HG03575 (cell line): ENCODE data around the gene ARL6IP6.
A peak's percentile ranks its signal among the peaks of the same experiment; 100 is the strongest.
"Not testable (repeated sequence)": the region's sequence is repeated elsewhere in the genome, so short reads cannot be mapped to it uniquely, and the experiment has no call there.

Experiments used
- ATAC-seq: cut with Tn5 transposase; IDR thresholded peaks from one replicate; pipeline ENCODE4 v1.9.1; 2021; ENCODE audit not compliant: unreplicated experiment, insufficient number of reproducible peaks, low FRiP score; ENCODE audit errors: extremely low read depth

Gene ARL6IP6

GRCh38 chr2:152718909-152719645, 657 bp downstream of the ARL6IP6 start:
- ATAC-seq: peak; percentile 22

GRCh38 chr2:152720794-152721193, 2.4 kb downstream of the ARL6IP6 start:
- no peak for ATAC-seq

GRCh38 chr2:152722639-152723038, 4.2 kb downstream of the ARL6IP6 start:
- not testable (repeated sequence) for ATAC-seq

GRCh38 chr2:152723918-152724317, 5.5 kb downstream of the ARL6IP6 start:
- ATAC-seq: no peak

- ATAC-seq: no peak
Observed at GRCh38 chr2:152729844-152730243, 11.4 kb downstream of the ARL6IP6 start.

- peak; percentile 61 for ATAC-seq
Observed at GRCh38 chr2:152730591-152731333, 12.3 kb downstream of the ARL6IP6 start.

GRCh38 chr2:152737509-152737908, 19.1 kb downstream of the ARL6IP6 start:
- not testable (repeated sequence) for ATAC-seq

- no peak for ATAC-seq
Observed at GRCh38 chr2:152738438-152738837, 20.0 kb downstream of the ARL6IP6 start.

GRCh38 chr2:152739705-152740104, 21.3 kb downstream of the ARL6IP6 start:
- not testable (repeated sequence) for ATAC-seq

- ATAC-seq: peak; percentile 82
Observed at GRCh38 chr2:152740743-152741328, 22.4 kb downstream of the ARL6IP6 start.

GRCh38 chr2:152743002-152743401, 24.6 kb downstream of the ARL6IP6 start:
- no peak for ATAC-seq

GRCh38 chr2:152747751-152748150, 29.3 kb downstream of the ARL6IP6 start:
- ATAC-seq: not testable (repeated sequence)

GRCh38 chr2:152755029-152755428, 36.6 kb downstream of the ARL6IP6 start:
- ATAC-seq: no peak

GRCh38 chr2:152759290-152760072, 41.1 kb downstream of the ARL6IP6 start:
- no peak for ATAC-seq

GRCh38 chr2:152761214-152761613, 42.8 kb downstream of the ARL6IP6 start:
- no peak for ATAC-seq

GRCh38 chr2:152762202-152762601, 43.8 kb downstream of the ARL6IP6 start:
- ATAC-seq: no peak

GRCh38 chr2:152763208-152763607, 44.8 kb downstream of the ARL6IP6 start:
- not testable (repeated sequence) for ATAC-seq

GRCh38 chr2:152763651-152764050, 45.2 kb downstream of the ARL6IP6 start:
- no peak for ATAC-seq

- ATAC-seq: no peak
Observed at GRCh38 chr2:152766928-152767327, 48.5 kb downstream of the ARL6IP6 start.
